Motor neuron (in vitro differentiated cells): Measurements from ENCODE around the gene NPLOC4. TPM values are rescaled to one million over a fixed set of nuclear protein-coding genes. Genes with fewer than 3 reads are reported as not detected.
A peak's percentile ranks its signal among the peaks of the same experiment; 100 is the strongest.

Experiments
- ATAC-seq, 8 experiments: fragments of 200-7000 bp; cut with Tn5 transposase; replicated peaks in 6 of 8; 2 replicates each; pipeline ENCODE4 v1.8.0; 2021; ENCODE audit warnings: mild to moderate bottlenecking in 8 of 8, moderate library complexity in 8 of 8
- H3K27ac ChIP-seq, 2 donors: fragments of 250-450 bp; sonication (Bioruptor Pico); 2 replicates each; pipeline ENCODE4 v1.9.0; 2021; ENCODE audit warnings: antibody characterized with exemption in 2 of 2, mild to moderate bottlenecking in 2 of 2, moderate library complexity in 1 of 2
- H3K4me1 ChIP-seq, 2 donors: fragments of 250-450 bp; sonication (Bioruptor Pico); replicated peaks in 1 of 2; 2 replicates each; pipeline ENCODE4 v1.6.1; 2021; ENCODE audit warnings: antibody characterized with exemption in 2 of 2, mild to moderate bottlenecking in 2 of 2, moderate library complexity in 1 of 2
- H3K4me3 ChIP-seq, 5 donors: fragments of 250-450 bp; sonication (Bioruptor Pico); 2 replicates each; pipeline ENCODE4 v1.9.0; 2021; ENCODE audit warnings: antibody characterized with exemption in 5 of 5, mild to moderate bottlenecking in 5 of 5, moderate library complexity in 4 of 5
- WGBS, 10 experiments: fragments of 450-650 bp; shearing (Covaris generic); methylation state at CpG; one replicate each; pipeline ENCODE4 v1.0.0; 2022; 5-methylcytosine and 5-hydroxymethylcytosine counted together
- in situ Hi-C, 9 experiments: fragments of 400-800 bp; cut with MboI; loops; one replicate each; pipeline ENCODE4 v1.15.0; 2021; ENCODE audit warnings: low sequenced_read_pairs in 9 of 9, low pct_unique_long_range_greater_than_20kb in 2 of 9; ENCODE audit not compliant: unreplicated experiment in 9 of 9
- total RNA-seq, 8 experiments: library from RNA; unstranded; fragments of 300-600 nt; gene quantifications; 2 replicates each; pipeline versions ENCODE4 v1.2.3 to v1.2.4, GENCODE V29; 2022

The NPLOC4 gene
- total RNA-seq, 8 experiments from 2014 or later, result 19.3 to 78.3 (median 41.8) TPM

DNA sequence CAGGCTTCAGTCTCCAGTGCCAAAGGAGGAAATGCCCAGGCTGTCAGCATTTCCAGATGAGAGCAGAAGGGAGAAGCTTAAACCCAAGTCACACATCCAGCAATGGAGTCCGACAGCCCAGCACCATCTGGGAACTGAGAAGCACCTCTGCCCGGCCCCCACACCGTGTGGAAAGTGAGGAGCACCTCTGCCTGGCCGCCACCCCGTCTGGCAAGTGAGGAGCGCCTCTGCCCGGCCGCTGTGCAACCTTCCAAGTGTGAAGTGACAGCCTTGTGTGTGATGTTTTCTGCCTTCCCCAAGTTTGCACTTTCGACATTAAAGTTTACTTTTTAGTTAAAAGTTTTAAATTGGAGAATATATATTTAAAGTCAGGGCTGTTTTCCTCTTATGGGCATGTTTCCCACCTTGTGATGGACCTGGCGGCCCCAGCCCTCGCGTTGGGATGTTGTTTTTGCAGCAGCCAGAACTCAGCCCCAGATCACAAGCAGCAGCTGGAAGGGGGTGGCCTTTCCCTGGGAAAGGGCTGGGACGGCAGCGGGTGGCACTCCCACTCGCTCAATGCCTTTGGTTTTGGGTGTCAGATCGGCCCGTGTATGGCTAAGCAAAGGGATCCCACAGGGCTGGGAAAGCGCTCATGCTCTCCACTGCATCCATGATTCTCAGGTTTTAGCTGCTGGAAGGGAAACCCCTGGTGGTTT lies 36.8 kb upstream of the NPLOC4 start:
- in situ Hi-C loops, result no loop called here
- ATAC-seq, result no peak
- WGBS, 10 experiments, result 78 to 100% (median 87%) methylated on average over 1 to 13 of the region's 18 CpGs; no CpG with 5 or more reads in 3 of the 10 experiments
- H3K27ac ChIP-seq, result no peak overlapping the region
- no peak overlapping the region for H3K4me3 ChIP-seq
- peaks cover 0 to 3% of the 10 kb centered on the region in 2 donors for H3K4me1 ChIP-seq

DNA sequence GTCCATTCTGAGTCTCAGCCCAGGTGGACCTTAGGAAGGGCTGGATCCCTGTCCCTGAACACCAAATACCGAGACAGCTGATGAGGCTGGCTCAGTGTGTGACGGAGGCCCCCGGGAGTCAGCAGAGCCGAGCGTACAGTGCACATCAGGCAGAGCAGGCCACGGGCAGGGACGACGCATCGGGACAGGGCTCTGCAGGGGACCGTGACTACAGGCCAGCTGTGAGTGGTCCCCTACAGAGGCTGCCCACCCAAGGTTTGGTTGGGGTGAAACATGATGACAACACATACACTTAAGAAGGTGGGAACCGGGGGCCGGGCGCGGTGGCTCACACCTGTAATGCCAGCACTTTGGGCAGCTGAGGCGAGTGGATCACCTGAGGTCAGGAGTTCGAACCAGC lies 36.0 kb upstream of the NPLOC4 start:
- peak in 5 of 8 experiments; percentile 8 to 21 (median 14) for ATAC-seq
- peaks cover under 1 to 4% of the 10 kb centered on the region in 2 donors for H3K4me1 ChIP-seq
- 80 to 100% (median 93%) methylated on average over 1 to 9 of the region's 16 CpGs; no CpG with 5 or more reads in 4 of the 10 experiments for WGBS, 10 experiments
- in situ Hi-C loops, result no loop called here
- no peak overlapping the region for H3K27ac ChIP-seq
- H3K4me3 ChIP-seq, result no peak overlapping the region

DNA sequence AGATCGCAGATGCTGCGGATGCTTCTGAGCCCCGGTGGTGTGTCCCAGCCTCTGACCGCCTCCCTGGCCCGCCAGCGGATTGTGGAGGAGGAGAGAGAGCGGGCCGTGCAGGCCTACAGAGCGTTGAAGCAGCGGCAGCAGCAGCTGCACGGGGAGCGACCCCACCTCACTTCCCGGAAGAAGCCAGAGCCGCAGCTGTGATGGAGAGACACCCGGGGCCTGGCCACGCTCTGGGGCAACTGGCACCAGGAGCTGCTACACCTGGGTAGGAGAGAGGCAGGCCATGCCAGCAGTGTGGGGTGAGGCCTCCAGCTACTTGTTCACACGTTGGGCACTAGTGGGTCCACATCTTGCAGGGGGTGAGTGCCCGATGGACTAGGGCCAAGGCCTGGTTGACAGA lies 35.6 kb upstream of the NPLOC4 start:
- H3K4me1 ChIP-seq, result peaks cover 5 to 9% of the 10 kb centered on the region in 2 donors
- no peak overlapping the region for H3K4me3 ChIP-seq
- peak in 5 of 8 experiments; percentile 7 to 24 (median 13) for ATAC-seq
- H3K27ac ChIP-seq, result no peak overlapping the region
- WGBS, 10 experiments, result 88 to 100% (median 93%) methylated on average over 1 to 6 of the region's 18 CpGs; no CpG with 5 or more reads in 7 of the 10 experiments
- in situ Hi-C loops, result no loop called here

DNA sequence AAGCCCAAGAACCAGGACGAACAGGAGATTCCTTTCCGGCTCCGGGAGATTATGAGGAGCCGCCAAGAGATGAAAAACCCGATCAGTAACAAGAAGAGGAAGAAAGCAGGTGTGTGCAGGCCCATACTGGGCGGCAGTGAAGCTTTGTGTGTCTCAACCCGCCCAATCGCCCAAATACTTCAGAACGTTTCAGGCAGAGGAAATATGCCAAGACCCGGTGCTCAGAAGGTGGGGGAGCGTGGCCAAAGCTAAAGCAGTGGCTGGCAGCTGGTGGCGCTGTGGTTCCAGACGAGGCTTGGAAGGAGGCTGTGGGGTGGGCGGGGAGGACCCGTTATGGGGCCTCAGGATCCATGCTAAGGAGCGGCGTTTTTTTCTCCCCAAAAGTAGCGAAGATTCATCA lies 30.8 kb upstream of the NPLOC4 start:
- no peak for ATAC-seq
- in situ Hi-C loops, result no loop called here
- no peak overlapping the region for H3K4me3 ChIP-seq
- H3K27ac ChIP-seq, result no peak overlapping the region
- 69 to 100% (median 93%) methylated on average over 1 to 8 of the region's 18 CpGs; no CpG with 5 or more reads in 5 of the 10 experiments for WGBS, 10 experiments
- H3K4me1 ChIP-seq, result peaks cover 15% of the 10 kb centered on the region in 2 donors

DNA sequence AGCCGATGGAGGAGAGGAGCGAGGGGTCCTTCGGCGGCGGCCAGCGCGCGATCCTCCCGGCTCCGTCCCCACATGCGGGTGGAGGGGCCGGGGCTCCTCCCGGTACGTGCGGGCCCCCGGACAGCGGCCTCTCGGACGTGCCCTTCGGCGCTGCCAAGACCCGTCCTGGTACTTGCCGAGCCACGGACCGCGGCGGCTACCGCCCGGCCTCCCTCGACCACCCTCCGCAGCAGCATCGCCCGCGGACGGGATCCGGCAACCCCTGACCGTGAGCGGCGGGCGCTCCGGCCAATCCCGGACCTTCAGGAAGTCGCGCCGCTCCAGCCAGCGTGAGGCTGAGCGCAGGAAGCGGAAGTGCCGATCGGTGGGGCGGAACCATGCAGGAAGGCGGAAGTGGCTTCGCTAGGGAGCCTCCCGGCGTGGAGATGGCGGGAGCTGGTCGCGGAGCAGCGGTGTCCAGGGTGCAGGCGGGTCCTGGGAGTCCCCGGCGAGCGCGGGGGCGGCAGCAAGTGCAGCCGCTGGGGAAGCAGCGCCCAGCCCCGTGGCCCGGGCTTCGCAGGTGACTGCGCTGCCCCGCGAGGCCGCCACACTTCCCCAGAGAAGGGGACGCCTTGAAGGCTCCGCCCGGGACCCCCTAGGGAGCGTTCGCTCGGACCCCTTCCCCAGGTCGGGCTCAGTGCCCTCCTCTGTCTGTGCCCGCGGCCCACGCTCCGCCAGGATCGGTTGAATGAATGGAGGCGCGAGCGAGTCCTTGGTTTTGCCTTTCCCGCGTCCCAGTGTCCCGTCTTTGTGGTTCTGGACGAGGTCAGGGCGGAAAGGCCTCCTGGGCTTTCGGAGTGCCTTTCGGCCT lies 29.7 kb upstream of the NPLOC4 start, which contains the start of the genes CCDC137 and OXLD1:
Gene CCDC137 (plus strand): TSS at position 396 of the 850 bp plus-strand sequence. CDS start 30 bp downstream, at position 426.
Gene OXLD1 (minus strand): TSS at position 264 of the 850 bp plus-strand sequence. CDS start 28 bp downstream, at position 236.
- Histone ChIP-seq H3K4me3 (peak within 1 kb of the TSS; percentile 50 to 100 (median 72)), H3K4me1 (peaks cover 15% of the 10 kb centered on the region in 2 donors), H3K27ac (peak within 1 kb of the TSS; percentile 57 to 89)
- ATAC-seq, result peak; percentile 92 to 98 (median 98)
- 0 to 3% (median 0%) methylated on average over 1 to 19 of the region's 96 CpGs; no CpG with 5 or more reads in 4 of the 10 experiments for WGBS, 10 experiments
- in situ Hi-C loops, result no loop called here

DNA sequence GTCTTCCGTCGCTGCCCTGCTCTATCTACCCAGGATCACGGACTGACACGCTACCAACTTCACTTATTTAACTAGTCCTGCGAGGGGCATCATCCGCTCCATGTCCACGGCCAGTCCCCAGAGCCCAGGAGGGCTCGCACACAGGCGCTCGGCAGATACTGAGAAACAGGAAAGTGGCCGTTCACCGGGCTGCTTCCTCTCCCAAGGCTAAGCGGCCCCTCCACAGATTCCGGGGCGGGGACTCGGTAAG lies 29.1 kb upstream of the NPLOC4 start:
- 0% methylated on average over 6 to 8 of the region's 16 CpGs; no CpG with 5 or more reads in 8 of the 10 experiments for WGBS, 10 experiments
- peaks cover 15% of the 10 kb centered on the region in 2 donors for H3K4me1 ChIP-seq
- peak overlapping the region; percentile 50 to 100 (median 72) for H3K4me3 ChIP-seq
- ATAC-seq, result peak in 1 of 8 experiments; percentile 34
- H3K27ac ChIP-seq, result peak overlapping the region; percentile 53 to 89
- in situ Hi-C loops, result no loop called here

DNA sequence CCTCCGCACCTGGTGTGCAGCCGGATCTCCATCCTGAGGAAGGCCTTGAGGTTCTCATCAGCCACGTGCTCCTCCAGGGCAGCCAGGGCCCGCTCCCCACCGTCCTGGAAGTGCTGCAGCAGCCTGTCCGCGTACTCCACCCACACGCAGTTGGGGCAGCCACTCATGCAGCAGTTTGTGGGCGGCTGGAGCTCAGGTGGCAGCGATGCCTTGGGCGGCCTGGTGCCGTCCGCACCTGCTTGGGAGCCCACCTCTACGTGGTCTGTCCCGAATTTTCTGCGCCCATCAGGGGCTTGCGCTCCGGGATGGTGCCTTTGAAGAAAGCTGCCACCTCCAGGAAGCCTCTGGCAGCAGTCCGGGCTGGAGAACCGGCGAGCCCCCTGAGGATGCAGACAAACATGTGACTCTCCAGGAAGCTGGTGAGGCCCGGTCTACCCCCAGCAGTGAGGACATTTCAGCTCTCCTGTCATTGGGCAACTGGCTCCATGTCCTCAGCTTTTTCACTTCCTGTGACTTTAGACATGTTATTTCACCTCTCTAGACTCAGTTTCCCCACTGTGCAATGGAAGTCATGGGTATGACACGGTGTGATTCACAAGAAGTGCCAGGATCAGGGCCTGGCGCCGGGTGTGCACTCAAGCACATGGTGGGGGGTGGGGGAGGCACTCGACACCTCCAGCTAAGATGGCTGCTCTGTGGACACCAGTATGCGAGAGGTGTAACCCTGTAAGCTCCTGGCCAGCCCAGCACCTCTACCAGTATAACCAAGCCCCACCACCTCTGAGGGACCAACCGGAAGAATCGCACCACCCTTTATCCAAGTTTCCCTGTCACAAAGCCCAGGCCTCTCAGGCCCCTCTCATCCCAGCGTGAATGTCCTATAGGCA lies 28.5 kb upstream of the NPLOC4 start:
- H3K27ac ChIP-seq, result peak overlapping the region; percentile 53 to 89
- peak in 3 of 8 experiments; percentile 1 to 19 (median 17) for ATAC-seq
- in situ Hi-C loops, result no loop called here
- 0 to 100% (median 42%) methylated on average over 1 to 4 of the region's 30 CpGs; no CpG with 5 or more reads in 4 of the 10 experiments for WGBS, 10 experiments
- peak overlapping the region; percentile 50 to 100 (median 72) for H3K4me3 ChIP-seq
- peaks cover 15% of the 10 kb centered on the region in 2 donors for H3K4me1 ChIP-seq

DNA sequence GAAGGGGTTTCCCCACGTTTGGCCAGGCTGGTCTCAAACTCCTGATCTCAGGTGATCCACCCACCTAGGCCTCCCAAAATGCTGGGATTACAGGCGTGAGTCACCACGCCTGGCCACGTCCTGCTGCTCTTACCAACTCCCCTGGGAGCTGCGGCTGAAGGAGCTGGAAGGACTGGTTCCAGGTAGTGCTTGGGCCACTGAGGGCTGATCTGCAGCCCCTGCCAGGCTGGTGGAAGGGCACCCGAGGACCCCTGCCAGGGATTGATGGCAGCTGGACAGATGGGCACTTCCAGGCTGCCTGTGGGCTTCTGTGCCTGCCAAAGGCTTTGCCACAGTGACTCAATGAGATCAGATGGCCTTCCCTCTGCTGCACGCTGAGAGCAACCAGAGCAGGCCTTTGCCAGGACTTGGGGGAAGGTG lies 27.1 kb upstream of the NPLOC4 start:
- in situ Hi-C loops, result no loop called here
- ATAC-seq, result no peak
- Histone ChIP-seq H3K4me3 (no peak overlapping the region), H3K4me1 (peaks cover 15% of the 10 kb centered on the region in 2 donors), H3K27ac (no peak overlapping the region)
- WGBS, 10 experiments, result 84 to 100% (median 86%) methylated on average over 1 to 3 of the region's 7 CpGs; no CpG with 5 or more reads in 7 of the 10 experiments

DNA sequence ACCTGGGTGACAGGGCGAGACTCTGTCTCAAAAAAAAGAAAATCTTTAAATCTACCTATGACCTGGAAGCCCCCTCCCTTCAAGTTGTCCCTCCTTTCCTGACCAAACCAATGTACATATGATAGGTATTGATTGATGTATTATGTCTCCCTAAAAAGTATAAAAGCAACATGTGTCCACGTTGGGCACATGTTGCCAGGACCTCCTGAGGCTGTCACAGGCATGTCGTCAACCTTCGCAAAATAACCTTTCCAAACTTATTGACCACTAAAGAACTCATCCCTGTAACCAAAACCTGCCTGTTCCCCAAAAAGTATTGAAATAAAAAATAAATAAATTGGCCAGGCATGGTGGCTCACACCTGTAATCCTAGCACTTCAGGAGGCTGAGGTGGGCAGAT lies 25.1 kb upstream of the NPLOC4 start:
- ATAC-seq, result no peak
- Histone ChIP-seq H3K4me3 (no peak overlapping the region), H3K4me1 (peaks cover 6% of the 10 kb centered on the region in 2 donors), H3K27ac (no peak overlapping the region)
- WGBS, 10 experiments, result 43 to 100% (median 80%) methylated on average over 1 to 4 of the region's 4 CpGs; no CpG with 5 or more reads in 3 of the 10 experiments
- in situ Hi-C loops, result no loop called here

DNA sequence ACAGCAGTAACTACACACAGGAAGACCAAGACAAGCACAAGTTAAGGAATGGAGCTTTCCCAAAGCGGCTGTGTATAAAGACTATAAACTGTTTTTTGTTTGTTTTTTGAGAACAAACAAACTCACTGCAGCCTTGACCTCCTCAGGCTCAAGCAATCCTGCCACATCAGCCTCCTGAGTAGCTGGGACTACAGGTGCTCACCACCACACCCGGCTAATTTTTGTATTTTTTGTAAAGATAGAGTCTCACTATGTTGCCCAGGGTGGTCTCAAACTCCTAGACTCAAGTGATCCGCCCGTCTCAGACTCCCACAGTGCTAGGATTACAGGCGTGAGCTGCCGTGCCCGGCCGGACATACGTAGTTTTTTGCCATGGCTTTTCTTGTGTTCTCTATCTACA lies 23.5 kb upstream of the NPLOC4 start:
- WGBS, 10 experiments, result 52 to 93% (median 82%) methylated on average over 1 to 9 of the region's 9 CpGs; no CpG with 5 or more reads in 3 of the 10 experiments
- peaks cover 3% of the 10 kb centered on the region in 2 donors for H3K4me1 ChIP-seq
- in situ Hi-C loops, result no loop called here
- no peak overlapping the region for H3K4me3 ChIP-seq
- no peak overlapping the region for H3K27ac ChIP-seq
- no peak for ATAC-seq

DNA sequence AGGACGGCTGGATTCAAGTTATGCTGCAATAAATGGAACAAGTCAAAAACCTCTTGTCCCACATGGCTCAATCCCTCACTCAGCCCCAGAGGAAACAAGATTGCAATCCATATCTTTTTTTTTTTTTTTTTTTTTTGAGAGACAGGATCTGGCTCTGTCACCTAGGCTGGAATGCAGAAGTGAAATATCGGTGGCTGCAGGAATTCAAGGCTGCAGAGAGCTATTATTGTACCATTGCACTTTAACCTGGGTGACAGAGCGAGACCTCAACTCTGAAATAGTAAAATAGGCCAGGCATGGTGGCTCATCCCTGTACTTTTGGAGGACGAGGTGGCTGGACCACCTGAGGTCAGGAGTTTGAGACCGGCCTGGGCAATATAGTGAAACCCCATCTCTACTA lies 22.1 kb upstream of the NPLOC4 start:
- Histone ChIP-seq H3K4me3 (no peak overlapping the region), H3K4me1 (no peaks in the 10 kb centered on the region), H3K27ac (no peak overlapping the region)
- in situ Hi-C loops, result no loop called here
- WGBS, 10 experiments, result 57 to 100% (median 86%) methylated on average over 1 to 5 of the region's 5 CpGs
- no peak for ATAC-seq

DNA sequence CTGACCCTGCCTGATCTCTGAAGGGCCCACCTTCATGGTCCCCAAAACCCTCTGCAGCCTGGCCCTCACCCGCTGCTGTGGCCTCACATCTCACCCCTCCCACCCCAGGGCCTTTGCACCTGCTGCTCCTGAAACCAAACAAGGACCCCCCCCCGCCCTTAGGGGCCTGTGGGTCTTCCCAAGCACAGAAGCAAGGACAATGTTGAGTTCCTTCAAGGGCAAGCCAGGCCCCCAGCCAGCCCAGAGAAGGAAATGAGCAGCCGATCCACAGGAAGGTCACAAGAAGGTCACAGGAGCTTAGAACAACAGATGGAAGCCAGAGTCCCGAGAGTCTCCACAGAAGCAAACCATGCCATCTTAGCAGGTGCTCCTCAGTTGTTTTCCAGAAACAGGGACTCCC lies 19.9 kb upstream of the NPLOC4 start:
- WGBS, 10 experiments, result 40% methylated on average over 1 of the region's 4 CpGs; no CpG with 5 or more reads in 9 of the 10 experiments
- no peak overlapping the region for H3K4me3 ChIP-seq
- no peak overlapping the region for H3K27ac ChIP-seq
- in situ Hi-C loops, result no loop called here
- peak in 1 of 8 experiments; percentile 5 for ATAC-seq
- H3K4me1 ChIP-seq, result peaks cover 0 to 3% of the 10 kb centered on the region in 2 donors
